NCI-H510A treated with DMSO at 0.1 percent for 48 hours (cell line): ENCODE data around the gene SLC22A4.

ENCODE experiments used
- DNase-seq: peaks from one replicate; lab custom pipeline; 2025; lab: John Stamatoyannopoulos, UW

Gene SLC22A4

DNA sequence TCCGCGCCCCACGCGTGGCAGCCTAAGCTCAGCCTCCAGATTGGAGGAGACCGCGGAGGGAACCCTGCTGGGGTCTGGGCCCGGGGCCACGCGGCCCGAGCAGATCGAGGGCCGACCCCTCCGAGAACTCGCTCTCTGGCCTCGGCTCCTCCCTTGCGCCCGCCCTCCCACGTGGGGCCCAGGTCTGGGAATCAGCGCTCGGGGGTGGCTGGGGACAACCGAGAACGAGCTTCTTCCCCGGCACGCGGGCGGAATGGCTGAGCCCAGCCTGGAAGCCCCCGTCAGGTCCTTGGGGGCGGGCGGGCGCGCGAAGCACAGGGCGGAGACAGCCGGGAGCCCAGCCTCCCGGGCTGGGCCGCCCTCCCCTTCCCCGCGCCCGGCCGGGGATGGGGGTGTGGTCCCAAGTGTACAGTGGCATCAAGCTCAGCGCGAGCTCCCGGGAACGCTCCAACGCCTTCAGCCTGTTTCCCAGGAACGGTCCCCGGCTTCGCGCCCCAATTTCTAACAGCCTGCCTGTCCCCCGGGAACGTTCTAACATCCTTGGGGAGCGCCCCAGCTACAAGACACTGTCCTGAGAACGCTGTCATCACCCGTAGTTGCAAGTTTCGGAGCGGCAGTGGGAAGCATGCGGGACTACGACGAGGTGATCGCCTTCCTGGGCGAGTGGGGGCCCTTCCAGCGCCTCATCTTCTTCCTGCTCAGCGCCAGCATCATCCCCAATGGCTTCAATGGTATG, at the start of gene SLC22A4:
SLC22A4 (plus strand) TSS at position 403 of the 736 bp plus-strand sequence; CDS start at position 626, 223 bp downstream.
- peak; percentile 51 for DNase-seq

DNA sequence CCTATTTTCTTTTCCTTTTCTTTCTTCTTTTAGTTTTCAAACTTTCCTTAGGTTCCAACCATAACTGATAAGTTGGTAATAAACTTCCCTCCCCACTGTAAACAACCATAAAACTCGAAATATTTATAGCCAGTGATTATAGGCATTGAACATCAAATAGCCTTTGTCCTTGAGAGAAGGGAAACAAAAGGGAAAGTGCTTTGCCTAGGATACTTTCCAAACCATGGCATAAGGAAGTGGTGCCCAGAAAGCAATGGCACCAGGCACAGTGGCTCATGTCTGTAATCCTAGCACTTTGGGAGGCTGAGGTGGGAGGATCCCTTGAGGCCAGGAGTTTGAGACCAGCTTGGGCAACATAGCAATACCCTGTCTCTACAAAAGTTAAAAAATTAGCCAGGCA, 48.6 kb upstream of the SLC22A4 start:
- no peak for DNase-seq

DNA sequence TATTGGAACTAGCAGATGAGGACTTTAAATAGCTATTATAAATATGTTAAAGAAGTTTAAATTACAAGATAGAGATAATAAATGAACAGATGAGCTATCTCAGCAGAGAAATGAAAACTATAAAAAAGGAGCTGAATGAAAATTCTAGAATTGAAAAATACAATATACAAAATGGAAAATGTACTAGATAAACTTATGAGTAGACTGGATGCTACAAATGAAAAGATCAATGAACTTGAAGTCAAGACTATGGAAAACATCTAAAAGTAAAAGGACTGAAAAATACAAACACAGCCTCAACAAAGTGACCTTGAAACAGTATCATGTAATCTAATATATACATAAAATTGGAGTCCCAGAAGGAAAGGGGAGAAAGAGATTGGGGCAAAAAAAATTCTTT, 47.4 kb upstream of the SLC22A4 start:
- no peak for DNase-seq

DNA sequence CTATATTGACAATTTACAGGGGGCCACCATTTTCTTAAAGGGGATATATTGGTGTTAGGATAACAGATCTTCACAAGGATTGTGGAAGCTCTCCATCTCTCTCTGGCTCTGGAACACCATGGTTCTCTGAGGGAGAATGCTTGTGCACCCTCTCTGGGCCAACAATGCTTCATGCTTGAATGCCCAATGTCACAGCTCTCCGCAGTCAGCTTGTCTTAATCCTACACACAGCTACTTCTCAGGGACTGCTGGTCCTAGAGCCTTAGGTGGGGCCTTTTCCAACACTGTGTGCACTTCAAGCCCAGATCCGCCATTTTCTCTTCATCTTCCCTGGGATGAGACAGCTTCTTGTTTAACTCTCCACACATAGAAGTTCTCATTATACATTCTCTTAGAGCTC, 43.6 kb upstream of the SLC22A4 start:
- no peak for DNase-seq

DNA sequence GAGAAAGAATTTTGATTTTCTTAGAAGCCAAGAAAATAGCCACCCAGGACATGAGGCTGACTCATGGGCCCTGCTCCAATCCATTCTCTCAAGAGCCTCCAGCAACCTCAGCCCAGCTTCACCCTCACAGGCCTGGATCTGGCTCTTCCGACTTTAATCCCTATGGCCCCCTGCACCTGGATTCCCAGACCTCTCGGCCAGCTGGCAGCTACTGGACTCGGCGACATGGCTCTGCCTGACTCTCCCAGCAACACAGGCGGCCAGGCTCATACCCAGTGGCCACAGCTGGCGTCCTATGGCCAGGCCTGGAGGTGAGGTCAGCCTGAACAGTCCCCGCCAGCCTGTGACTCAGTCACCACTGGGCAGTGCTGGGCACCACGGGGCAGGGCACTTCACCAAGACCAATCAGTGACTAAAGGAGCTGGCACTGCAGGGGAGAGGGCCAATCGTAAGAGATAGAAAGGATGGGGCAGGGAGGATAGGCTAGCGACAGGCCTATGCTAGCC, 42.9 kb upstream of the SLC22A4 start:
- DNase-seq: no peak

DNA sequence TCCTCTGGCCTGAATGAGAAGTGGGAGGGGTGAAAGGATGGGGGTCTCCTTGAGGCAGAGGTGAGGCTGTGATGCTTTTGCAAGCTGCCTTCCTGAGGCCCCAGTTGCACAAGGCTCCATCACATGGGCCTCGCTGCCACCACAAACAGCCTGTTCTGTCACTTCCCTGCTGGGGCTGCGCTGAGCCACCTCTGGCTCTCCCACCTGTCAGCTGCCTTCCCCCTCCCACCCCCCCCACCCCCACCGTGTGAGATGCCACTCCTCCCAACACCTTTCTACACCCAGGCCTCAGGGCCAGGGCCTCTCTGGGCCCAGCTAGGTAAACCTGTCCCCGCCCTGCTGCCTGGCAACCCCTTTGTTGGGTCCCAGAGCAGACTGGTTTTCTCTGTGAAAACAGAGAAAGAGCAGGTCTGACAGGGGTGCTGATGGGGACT, 41.2 kb upstream of the SLC22A4 start:
- peak; percentile 19 for DNase-seq

DNA sequence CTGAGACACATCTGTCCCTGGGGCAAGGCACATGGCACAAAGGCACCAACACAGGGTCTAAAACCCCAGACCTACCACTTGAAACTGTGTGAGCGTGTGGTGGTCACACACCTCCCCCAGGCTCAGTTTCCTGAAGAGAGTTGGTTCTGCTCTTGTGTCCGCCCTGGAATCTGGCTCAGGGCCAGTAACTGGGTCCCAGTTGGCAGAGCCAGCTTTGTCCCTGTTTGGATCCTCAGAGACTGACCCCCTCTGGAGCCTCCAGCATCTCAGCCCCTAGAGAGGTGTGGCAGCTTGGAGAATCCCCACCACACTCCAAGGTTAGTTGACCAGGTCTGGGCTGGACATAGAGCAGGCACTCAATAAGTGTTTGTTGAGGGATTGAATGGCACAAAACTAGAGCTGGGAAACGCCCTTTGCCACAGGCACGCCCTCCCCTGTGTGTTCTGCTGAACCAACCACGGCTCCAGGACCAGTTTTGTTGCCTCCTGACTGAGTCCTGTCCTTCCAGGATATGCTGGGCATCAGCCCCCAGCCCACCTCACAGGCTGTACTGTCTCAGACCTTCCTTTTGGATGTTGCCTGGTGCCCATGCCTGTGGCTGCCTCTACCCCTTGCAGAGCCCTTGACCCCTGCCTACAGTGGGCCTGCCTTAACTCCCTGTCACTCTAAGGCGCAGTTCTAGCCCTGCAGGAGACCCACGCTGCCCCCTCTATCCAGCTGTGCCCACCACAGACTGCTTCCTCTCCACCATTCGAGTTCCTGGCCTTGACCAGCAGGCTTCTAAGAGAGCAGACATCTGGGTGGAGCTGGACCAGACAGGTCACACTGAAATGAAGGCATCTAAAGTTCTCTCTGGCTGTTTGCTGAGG, 40.5 kb upstream of the SLC22A4 start:
- peak; percentile 12 for DNase-seq

DNA sequence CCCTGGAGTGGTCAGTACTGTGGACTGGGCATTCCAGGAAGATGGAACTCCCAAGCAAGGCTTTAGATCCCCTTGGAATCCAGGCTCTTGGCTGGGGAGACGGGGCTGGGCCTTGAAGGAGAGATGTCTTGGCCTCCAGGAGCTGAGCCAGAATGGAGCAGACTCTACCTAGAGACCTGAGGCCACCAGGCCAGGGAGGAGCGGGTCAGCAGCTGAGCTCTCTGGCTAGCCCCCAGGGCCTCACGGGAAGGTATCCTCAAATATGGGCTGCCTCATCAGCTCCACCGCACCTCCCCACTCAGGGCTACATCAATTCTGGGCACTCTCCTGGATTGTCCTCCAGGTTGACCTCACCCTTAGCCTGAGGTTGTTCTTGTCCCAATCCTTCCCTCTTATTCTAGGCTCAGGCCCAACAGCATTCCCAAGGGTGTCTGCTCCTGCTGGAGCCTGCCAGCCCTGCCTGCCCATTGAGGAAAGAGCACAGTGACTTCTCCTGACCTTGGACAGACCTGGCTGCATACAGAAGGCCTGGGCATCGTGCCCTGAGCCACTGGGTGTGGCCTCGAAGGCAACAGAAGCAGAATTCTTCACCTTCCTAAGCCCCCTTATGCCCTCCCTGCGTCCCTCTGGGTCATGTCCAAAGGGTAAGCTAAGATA, 39.7 kb upstream of the SLC22A4 start:
- no peak for DNase-seq

DNA sequence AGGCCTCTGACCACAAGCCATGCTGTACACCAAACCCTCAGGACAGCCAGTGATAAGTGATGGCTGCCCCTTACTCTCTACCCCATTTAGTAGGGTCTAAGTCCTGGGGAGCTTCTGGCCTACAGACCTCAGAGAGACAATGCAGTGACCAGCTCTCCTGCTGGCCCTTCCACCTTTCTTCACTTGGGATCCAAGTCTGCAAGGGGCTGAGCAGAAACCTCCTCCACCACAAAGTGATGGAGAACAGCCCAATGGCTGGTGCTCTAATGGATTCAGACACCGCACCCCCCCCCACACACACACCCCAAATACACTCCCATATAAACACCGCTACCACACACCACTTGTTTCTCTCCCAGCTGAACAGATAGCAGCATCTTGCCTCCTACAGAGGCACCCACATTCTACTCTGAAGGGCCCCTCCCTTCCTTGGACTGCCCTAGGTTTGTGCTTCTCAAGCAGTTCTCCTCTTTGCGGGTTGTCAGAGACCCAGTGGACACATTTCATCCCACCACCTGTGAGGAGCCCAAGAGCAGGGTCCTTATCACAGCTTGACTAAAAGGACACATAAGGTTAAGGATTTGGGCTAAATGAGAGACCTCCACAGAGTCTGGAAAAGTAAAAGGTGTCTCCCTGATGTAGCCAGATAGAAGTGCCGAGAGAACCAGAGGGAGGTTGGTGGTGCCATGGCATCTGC, 38.0 kb upstream of the SLC22A4 start:
- no peak for DNase-seq

DNA sequence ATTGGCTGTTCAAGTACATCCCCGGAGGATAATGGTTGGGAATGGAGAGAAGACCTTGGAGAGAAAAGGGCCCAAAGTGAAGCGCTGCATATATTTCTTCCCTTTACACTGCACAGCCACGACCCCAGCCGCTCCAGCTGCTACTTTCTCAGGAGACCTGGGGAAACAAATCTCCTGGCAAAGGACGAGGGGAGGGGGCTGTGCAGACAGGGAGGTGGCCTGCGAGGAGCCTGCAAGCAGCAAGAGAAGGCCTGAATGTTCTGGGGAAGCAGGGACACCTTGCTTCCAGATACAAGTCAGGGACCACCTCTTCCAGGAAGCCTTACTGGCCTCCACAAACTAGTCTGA, 37.4 kb upstream of the SLC22A4 start:
- no peak for DNase-seq

DNA sequence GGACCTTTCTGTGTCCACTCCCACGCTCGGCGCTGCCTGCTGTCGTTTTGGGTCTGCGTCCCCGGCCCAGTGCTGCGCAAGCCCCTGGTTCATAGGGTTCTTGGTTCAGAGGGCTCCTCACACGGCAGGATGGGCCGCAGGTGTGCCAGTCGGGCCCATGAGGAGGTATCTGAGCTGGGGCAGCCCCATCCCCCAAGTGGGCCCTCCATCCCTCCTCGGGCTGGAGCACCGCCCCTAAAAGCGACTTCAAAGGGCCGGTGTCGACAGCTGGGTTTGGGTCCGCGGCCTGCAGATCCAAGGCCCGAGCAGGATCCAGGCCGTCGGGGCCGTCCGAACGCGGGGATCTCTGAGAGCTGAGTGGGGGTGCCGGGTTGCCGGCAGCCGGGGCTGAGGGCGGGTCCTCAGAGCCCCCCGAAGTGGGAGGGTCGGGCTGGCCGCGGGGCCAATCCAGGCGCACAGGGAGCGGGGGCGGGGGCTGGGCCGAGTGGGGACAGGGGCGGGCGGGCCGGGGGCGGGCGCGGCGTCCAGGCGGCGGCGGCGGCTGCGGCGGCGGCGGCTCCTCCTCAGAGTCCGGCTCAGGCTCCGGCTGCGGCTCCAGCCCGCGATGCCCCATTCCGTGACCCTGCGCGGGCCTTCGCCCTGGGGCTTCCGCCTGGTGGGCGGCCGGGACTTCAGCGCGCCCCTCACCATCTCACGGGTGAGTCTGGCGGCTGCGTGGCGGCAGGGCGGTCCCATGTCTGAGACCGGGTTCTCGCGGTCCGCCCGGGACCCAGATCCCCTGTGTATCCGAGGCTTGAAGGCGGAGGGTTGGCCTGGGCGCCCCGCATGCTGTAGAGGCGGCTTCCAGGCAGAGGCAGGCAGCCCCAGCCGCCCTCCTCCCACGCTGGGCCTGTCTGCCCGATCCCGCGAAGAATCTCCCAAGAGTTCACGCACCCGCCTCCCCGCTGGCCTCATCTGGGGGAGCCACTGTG, 36.8 kb upstream of the SLC22A4 start, which contains the start of gene PDLIM4:
PDLIM4 (plus strand) TSS at position 566 of the 971 bp plus-strand sequence; CDS start at position 605, 39 bp downstream.
- DNase-seq: no peak

DNA sequence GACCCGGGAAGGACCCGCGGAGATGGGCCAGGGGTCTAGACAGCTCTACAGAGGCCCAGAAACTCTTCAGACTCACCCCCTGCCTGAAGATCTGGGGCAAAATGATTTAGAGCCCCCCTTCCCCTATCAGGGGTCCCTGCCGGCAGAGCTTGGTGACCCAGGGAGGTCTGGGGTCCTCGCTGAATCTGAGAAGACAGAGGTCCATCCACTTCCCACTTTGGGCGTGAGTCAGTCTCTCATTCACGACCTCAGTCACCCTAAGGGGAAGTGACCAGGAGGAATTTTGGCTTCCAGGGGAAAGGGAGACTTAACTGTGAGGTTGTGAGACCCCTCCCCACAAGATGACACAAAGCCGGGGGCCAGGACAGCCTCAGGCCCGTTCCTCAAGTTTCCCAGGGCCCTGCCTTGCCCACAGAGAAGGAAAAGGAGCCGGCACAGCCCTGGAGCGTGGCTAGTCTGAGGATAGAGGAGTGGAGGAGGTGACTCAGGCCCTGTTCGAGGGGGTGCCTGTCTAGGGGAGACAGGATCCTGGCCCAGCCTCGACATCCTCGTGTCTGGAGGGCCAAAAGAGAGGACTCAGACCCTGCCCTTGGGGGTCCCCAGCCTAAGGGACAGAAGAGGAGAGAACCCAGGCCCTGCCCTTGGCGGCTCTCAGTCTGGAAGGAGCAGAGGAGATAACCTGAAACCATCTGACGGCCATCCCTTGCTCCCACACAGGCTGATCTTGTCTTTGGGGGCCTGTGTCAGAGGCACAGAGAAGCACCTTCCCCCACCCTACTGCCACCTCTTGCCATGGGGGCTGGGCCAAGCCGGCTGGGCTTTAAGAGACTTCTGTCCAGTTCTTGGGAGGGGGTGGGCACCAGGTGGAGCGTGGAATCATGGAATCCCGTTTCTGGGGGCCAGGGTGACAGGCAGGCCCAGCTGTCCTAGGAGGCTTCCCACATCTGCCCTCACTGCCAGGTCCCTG, 35.8 kb upstream of the SLC22A4 start:
- no peak for DNase-seq

DNA sequence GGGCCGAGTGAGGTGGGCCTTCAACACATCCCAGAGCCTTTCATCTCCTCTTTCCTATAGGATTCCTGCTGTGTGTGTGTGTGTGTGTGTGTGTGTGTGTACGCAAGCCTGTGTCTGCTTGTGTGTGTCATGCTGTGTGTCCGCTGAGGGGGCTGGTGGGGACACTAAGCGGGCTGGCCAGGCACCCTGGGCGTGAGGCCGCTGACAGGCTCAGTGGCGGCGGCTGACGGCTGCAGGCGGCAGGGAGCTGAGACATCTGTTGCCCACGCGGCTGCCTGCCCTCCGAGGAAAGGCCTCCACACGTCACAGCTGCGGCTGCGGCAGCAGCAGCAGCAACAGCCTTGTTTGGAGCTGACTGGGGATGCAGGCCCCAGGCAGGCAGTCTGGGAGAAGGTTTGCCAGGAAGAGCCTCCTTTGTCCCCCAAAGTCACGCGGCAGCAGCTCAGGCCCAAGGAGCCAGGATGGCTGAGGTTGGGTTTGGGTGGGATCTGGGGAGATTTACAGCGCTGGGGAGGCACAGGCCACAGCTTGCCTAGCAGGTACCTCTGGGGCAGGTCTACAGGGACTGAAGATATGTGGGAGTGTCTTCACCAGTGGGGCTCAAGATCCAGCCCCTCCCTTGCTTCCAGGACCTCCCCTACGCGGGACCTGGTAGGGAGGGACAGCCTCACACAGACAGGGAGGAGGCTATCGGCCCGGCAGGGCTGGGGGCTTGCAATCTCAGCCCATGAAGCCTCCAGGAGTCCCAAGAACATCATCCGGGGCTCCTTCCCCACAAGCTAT, 34.9 kb upstream of the SLC22A4 start:
- no peak for DNase-seq

DNA sequence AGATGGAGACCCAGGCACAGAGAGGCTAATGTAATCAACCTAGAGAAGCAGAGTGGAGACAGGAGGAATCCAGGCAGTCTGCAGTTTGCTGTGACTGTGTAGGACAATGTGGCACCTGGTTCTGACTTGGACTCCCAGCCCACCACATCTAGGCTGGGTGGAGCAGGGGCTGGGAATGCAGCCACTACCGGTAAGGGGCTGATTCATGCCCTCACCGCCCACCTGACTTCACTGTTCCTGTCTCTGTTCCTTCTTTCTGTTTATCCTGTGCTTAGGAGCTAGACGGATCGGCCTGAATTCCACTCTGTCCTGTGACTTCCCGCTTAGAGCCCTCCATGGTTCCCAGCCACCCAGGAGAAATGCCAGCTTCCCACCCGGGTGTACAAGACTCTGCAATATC, 34.1 kb upstream of the SLC22A4 start:
- DNase-seq: no peak

DNA sequence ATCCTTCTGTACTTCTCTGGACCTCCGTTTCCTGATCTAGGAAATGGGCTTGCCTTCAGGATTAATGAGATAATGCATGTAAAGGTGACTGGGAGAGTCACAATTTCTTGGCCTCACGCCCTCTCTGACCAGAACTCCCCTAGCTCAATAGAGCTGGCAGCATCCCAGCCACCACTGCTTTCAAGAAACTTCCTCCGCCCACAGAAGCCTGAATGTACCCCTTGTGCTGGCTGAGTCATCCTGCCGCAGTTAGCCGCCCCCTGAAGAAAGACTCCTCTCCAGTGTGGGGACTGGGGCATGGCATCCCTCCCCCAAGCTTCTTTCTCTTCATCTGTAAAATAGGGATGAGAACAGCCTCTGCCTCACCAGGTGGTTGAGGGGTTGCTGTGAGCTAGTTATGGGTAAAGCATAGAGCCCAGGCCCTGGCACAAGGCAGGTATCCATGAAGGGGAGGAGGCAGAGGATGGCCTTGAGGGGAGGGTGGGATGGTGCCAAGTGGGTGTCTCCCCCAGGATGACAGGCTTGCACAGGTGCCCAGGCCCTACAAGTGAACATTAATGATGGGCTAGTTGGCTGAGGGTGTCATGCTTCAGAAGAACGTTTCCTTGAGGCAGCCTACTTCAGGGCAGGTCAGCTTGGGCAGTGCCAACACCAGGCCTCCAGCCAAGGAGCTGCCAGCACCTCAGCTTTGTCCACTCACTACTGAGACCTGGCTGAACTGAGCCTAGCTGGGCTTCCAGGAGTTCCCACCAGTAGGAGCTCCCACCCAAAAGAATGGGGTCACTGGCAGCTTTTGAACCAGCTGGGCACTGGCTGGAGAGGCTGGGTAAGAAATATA, 33.3 kb upstream of the SLC22A4 start:
- DNase-seq: no peak

DNA sequence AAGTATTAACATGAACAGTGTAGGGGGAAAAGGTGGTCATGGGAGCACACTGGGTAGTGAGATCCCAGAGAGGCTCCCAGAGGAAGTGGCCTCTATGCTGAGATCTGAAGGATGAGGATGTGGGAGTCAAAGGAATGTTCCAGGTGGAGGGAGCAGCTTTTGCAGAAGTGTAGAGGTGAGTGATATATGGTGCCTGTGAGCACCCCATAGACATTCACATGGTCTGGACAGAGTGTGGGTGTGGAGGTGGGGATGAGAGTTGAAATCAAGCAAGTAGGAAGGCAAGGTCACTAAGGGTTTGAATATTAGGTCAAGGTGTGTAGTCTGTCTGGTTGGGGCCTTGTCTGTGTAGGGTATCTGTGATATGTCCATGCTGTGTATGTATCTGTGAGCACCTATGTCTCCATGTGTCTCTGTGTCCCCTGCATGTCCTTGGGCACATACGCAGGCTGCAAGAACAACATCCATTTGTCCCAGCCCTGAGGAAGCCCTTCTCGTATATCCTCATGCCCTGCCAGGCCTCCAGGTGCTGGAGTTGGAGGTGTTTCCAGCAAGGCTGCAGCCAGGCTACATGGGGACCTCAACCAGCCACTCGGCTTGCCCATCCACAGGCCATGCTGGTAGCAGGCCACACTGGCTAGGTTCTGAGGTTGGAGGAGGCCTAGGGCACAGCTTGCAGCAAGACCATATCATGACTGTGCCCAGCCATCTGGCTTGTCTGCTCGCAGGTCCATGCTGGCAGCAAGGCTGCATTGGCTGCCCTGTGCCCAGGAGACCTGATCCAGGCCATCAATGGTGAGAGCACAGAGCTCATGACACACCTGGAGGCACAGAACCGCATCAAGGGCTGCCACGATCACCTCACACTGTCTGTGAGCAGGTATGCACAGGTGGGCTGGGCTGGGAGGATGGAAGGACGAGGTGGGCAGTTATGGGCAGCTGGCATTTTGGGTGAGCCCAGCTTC, 32.0 kb upstream of the SLC22A4 start:
- DNase-seq: no peak
